ENCODE results near the gene PPP2R5C.

The PPP2R5C gene

GRCh38 chr14:101823511-101824120 is 62.1 kb downstream of the PPP2R5C start:
- Histone ChIP-seq H4K20me1 (ENCODE audit: insufficient read depth) (no peaks in the 10 kb centered on the region), H3K79me2 (ENCODE audit: insufficient read depth, low read depth) (peaks cover 86% of the 10 kb centered on the region), H3K4me2 (peak overlapping the region; percentile 94), H3K9ac (peak overlapping the region; percentile 76), H3K4me3 (IDR thresholded peaks at IDR 0.05; ENCODE audit: insufficient read depth, low read depth, low read length) (no peak overlapping the region), H3K27me3 (ENCODE audit: insufficient read depth, low read depth) (no peaks in the 10 kb centered on the region), H2AFZ (ENCODE audit: low read depth) (no peak overlapping the region), H3K36me3 (ENCODE audit: insufficient read depth) (no peaks in the 10 kb centered on the region; the same call in 1 of the 2 replicates), H3K4me1 (ENCODE audit: low read depth, poor library complexity, severe bottlenecking) (peaks cover 81% of the 10 kb centered on the region), H3K27ac (peak overlapping the region; percentile 99)
- TF ChIP-seq CTCF (conservative IDR thresholded peaks at IDR 0.05; ENCODE audit: low read depth, low read length) = 0 out of 2 replicates have a peak, but pooled peaks have one; percentile 11

GRCh38 chr14:101824339-101824727 is 62.8 kb downstream of the PPP2R5C start:
- Histone ChIP-seq H3K27ac (peak overlapping the region; percentile 99), H3K4me2 (peak overlapping the region; percentile 94), H3K36me3 (ENCODE audit: insufficient read depth) (no peaks in the 10 kb centered on the region; the same call in 1 of the 2 replicates), H3K4me1 (ENCODE audit: low read depth, poor library complexity, severe bottlenecking) (peaks cover 79% of the 10 kb centered on the region), H3K27me3 (ENCODE audit: insufficient read depth, low read depth) (no peaks in the 10 kb centered on the region), H3K79me2 (ENCODE audit: insufficient read depth, low read depth) (peaks cover 86% of the 10 kb centered on the region), H3K9ac (peak overlapping the region; percentile 76), H4K20me1 (ENCODE audit: insufficient read depth) (no peaks in the 10 kb centered on the region), H3K4me3 (IDR thresholded peaks at IDR 0.05; ENCODE audit: insufficient read depth, low read depth, low read length) (peak overlapping the region; percentile 40), H2AFZ (ENCODE audit: low read depth) (no peak overlapping the region)
- TF ChIP-seq CTCF (conservative IDR thresholded peaks at IDR 0.05; ENCODE audit: low read depth, low read length) = no peak

DNA sequence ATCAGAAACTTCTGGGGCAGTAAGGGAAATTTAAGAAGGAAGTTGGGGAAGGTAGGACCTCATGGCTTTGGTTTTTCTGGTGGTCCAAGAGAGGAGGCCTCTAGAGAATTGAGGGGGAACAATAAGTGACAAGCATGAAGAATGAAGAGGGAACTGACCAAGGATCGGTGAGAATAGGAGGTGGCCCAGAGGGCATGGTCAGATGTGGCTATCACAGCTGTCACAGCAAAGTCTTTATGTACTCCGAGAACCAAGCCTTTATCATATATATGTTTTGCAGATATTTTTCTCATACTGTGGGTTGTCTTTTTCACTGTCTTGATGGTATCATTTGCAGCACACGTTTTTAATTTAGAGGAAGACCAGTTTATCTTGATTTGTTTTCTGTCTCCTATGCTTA is 64.3 kb downstream of the PPP2R5C start:
- no peak overlapping the region for H3K4me3 ChIP-seq (IDR thresholded peaks at IDR 0.05; ENCODE audit: insufficient read depth, low read depth, low read length)
- peak overlapping the region; percentile 94 for H3K4me2 ChIP-seq
- H2AFZ ChIP-seq (ENCODE audit: low read depth) = no peak overlapping the region
- peak overlapping the region; percentile 76; the same call in 1 of the 2 replicates for H3K9ac ChIP-seq
- peak overlapping the region; percentile 99 for H3K27ac ChIP-seq
- no peaks in the 10 kb centered on the region for H4K20me1 ChIP-seq (ENCODE audit: insufficient read depth)
- TF ChIP-seq CTCF (conservative IDR thresholded peaks at IDR 0.05; ENCODE audit: low read depth, low read length) = no peak
- no peaks in the 10 kb centered on the region for H3K27me3 ChIP-seq (ENCODE audit: insufficient read depth, low read depth)
- peaks cover 82% of the 10 kb centered on the region for H3K4me1 ChIP-seq (ENCODE audit: low read depth, poor library complexity, severe bottlenecking)
- peaks cover 86% of the 10 kb centered on the region for H3K79me2 ChIP-seq (ENCODE audit: insufficient read depth, low read depth)
- H3K36me3 ChIP-seq (ENCODE audit: insufficient read depth) = no peaks in the 10 kb centered on the region; the same call in 1 of the 2 replicates

DNA sequence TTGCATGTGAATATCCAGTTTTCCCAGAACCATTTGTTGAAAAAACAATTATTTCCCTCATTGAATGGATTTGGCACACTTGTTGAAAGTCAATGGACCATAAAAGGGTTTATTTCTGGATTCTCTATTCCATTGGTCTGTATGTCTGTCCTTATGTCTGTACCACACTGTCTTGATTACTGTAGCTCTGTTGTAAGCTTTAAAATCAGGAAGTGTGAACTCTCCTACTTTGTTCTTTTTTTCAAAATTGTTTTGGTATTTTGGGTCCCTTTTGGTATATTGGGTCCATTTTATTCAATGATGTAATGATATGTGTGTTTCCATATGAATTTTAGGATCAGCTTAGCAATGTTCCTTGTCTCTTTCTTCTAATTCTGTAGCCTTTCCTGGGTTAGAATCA is 64.8 kb downstream of the PPP2R5C start:
- Histone ChIP-seq H3K27ac (peak overlapping the region; percentile 99; the same call in 1 of the 2 replicates), H3K4me1 (ENCODE audit: low read depth, poor library complexity, severe bottlenecking) (peaks cover 81% of the 10 kb centered on the region), H3K79me2 (ENCODE audit: insufficient read depth, low read depth) (peaks cover 87% of the 10 kb centered on the region), H4K20me1 (ENCODE audit: insufficient read depth) (no peaks in the 10 kb centered on the region), H3K36me3 (ENCODE audit: insufficient read depth) (no peaks in the 10 kb centered on the region; the same call in 1 of the 2 replicates), H3K9ac (no peak overlapping the region), H3K4me2 (peak overlapping the region; percentile 94), H3K4me3 (IDR thresholded peaks at IDR 0.05; ENCODE audit: insufficient read depth, low read depth, low read length) (no peak overlapping the region), H2AFZ (ENCODE audit: low read depth) (no peak overlapping the region), H3K27me3 (ENCODE audit: insufficient read depth, low read depth) (no peaks in the 10 kb centered on the region)
- no peak for TF ChIP-seq CTCF (conservative IDR thresholded peaks at IDR 0.05; ENCODE audit: low read depth, low read length)
